Trophoblast cell (in vitro differentiated cells and primary cell): ENCODE data around the gene RBM44.
"Not testable (repeated sequence)": the region's sequence is repeated elsewhere in the genome, so short reads cannot be mapped to it uniquely, and the experiment has no call there.

ENCODE experiments used
- DNase-seq, 2 donors: peaks; one replicate each; pipeline ENCODE4 v3.0.0-alpha.2; 2016
- H2AFZ ChIP-seq: 2 replicates; pipeline ENCODE4 v1.6.1; 2013; ENCODE audit warnings: low read length, moderate library complexity, mild to moderate bottlenecking; ENCODE audit not compliant: insufficient read depth, poor library complexity
- H2AK5ac ChIP-seq: 2 replicates; pipeline ENCODE4 v1.6.1; 2013; ENCODE audit warnings: mild to moderate bottlenecking, low read length
- H2BK120ac ChIP-seq: 2 replicates; pipeline ENCODE4 v1.6.1; 2013; ENCODE audit warnings: low read length, mild to moderate bottlenecking, moderate library complexity; ENCODE audit not compliant: insufficient read depth, poor library complexity
- H2BK12ac ChIP-seq: 2 replicates; pipeline ENCODE4 v1.6.1; 2013; ENCODE audit warnings: mild to moderate bottlenecking, low read length, moderate library complexity
- H2BK5ac ChIP-seq: 2 replicates; pipeline ENCODE4 v1.6.1; 2013; ENCODE audit warnings: low read length, low read depth, moderate library complexity, mild to moderate bottlenecking; ENCODE audit not compliant: poor library complexity
- H3K14ac ChIP-seq: 2 replicates; pipeline ENCODE4 v1.6.1; 2013; ENCODE audit warnings: mild to moderate bottlenecking, low read length
- H3K18ac ChIP-seq: 2 replicates; pipeline ENCODE4 v1.6.1; 2013; ENCODE audit warnings: mild to moderate bottlenecking, low read length
- H3K23ac ChIP-seq: 2 replicates; pipeline ENCODE4 v1.6.1; 2013; ENCODE audit warnings: low read length
- H3K27ac ChIP-seq: 2 replicates; pipeline ENCODE4 v1.5.1; 2013; ENCODE audit warnings: low read depth, mild to moderate bottlenecking, inconsistent platforms, low read length, moderate library complexity
- H3K27me3 ChIP-seq: 2 replicates; pipeline ENCODE4 v1.6.1; 2013; ENCODE audit warnings: inconsistent platforms, mild to moderate bottlenecking, low read length, moderate library complexity; ENCODE audit not compliant: insufficient read depth
- H3K36me3 ChIP-seq, 2 experiments: 1 replicate in 1 of 2; 2 replicates in 1 of 2; pipeline ENCODE4 v1.6.1; 2013; ENCODE audit warnings: low read length in 2 of 2, mild to moderate bottlenecking in 2 of 2, moderate library complexity in 1 of 2; ENCODE audit not compliant: insufficient read depth in 2 of 2, control insufficient read depth in 1 of 2
- H3K4ac ChIP-seq: 2 replicates; pipeline ENCODE4 v1.6.1; 2013; ENCODE audit warnings: low read depth, mild to moderate bottlenecking, low read length, moderate library complexity
- H3K4me1 ChIP-seq, 2 experiments: 1 replicate in 1 of 2; 2 replicates in 1 of 2; pipeline ENCODE4 v1.6.1; 2013; ENCODE audit warnings: low read length in 2 of 2, mild to moderate bottlenecking in 2 of 2, moderate library complexity in 1 of 2; ENCODE audit not compliant: insufficient read depth in 2 of 2, control insufficient read depth in 1 of 2
- H3K4me2 ChIP-seq: 2 replicates; pipeline ENCODE4 v1.6.1; 2013; ENCODE audit warnings: inconsistent platforms, mild to moderate bottlenecking, low read length, moderate library complexity
- H3K4me3 ChIP-seq: 2 replicates; pipeline ENCODE4 v1.5.1; 2013; ENCODE audit warnings: mild to moderate bottlenecking, low read depth, low read length, inconsistent platforms
- H3K79me1 ChIP-seq: one replicate; pipeline ENCODE4 v1.6.1; 2013; ENCODE audit warnings: low read length
- H3K79me2 ChIP-seq: 2 replicates; pipeline ENCODE4 v1.6.1; 2013; ENCODE audit warnings: low read length, mild to moderate bottlenecking; ENCODE audit not compliant: control insufficient read depth, insufficient read depth, poor library complexity
- H3K9ac ChIP-seq: 2 replicates; pipeline ENCODE4 v1.6.1; 2013; ENCODE audit warnings: mild to moderate bottlenecking, low read length
- H3K9me3 ChIP-seq: 2 replicates; pipeline ENCODE4 v1.6.1; 2013; ENCODE audit warnings: low read depth, mild to moderate bottlenecking, control low read depth, inconsistent platforms, low read length; ENCODE audit not compliant: insufficient read depth
- H4K12ac ChIP-seq: 2 replicates; pipeline ENCODE4 v1.6.1; 2013; ENCODE audit warnings: low read depth, mild to moderate bottlenecking, low read length, moderate library complexity
- H4K8ac ChIP-seq: 2 replicates; pipeline ENCODE4 v1.6.1; 2013; ENCODE audit warnings: low read depth, mild to moderate bottlenecking, low read length, moderate library complexity
- H4K91ac ChIP-seq: one replicate; pipeline ENCODE4 v1.6.1; 2013; ENCODE audit warnings: low read depth, mild to moderate bottlenecking, low read length, moderate library complexity
- WGBS: extraction: QIAGEN DNeasy Blood & Tissue Kit; methylation state at CpG from one replicate; pipeline ENCODE4 v1.1.7; 2013; ENCODE audit warnings: missing lambda C conversion rate; ENCODE audit not compliant: insufficient read length, insufficient coverage; ENCODE audit errors: extremely low coverage; 5-methylcytosine and 5-hydroxymethylcytosine counted together

Gene RBM44

DNA sequence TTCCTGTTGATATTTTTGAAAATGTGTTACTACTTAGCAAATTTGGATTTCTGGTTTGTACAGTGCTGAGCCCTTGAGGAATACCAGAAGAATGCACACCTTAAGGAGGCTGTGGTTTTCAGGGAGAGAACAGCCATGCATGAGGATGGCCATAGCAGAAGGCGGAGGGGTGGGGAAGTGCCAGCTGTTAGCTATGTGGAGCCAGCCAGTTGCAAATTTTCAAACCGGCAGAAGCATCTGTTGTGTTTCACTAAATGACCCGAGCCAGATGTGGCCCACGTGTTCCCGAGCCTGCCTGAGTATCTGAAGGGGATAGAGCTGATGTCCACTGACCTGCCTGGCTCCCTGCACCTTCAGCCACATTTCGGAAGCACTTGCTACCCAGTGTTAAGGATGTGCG, 16.4 kb upstream of the RBM44 start:
- no peaks in the 10 kb centered on the region for H3K79me1 ChIP-seq
- no peaks in the 10 kb centered on the region for H3K27me3 ChIP-seq
- H3K4me1 ChIP-seq, result no peaks in the 10 kb centered on the region
- no peak overlapping the region for H4K12ac ChIP-seq
- DNase-seq, result no peak
- no peaks in the 10 kb centered on the region for H3K79me2 ChIP-seq
- H3K9me3 ChIP-seq, result peaks cover 16% of the 10 kb centered on the region
- no peak overlapping the region for H4K8ac ChIP-seq
- no peak overlapping the region for H2BK120ac ChIP-seq
- H2AFZ ChIP-seq, result no peak overlapping the region
- no peak overlapping the region for H2AK5ac ChIP-seq
- H3K4me3 ChIP-seq, result no peak overlapping the region
- no peak overlapping the region for H3K14ac ChIP-seq
- no peak overlapping the region for H3K4ac ChIP-seq
- WGBS, result no CpG with 5 or more reads among the region's 7 CpGs
- no peak overlapping the region for H4K91ac ChIP-seq
- H2BK12ac ChIP-seq, result no peak overlapping the region
- H3K36me3 ChIP-seq, result peaks cover 26 to 29% of the 10 kb centered on the region in 2 experiments
- no peak overlapping the region for H3K4me2 ChIP-seq
- no peak overlapping the region for H3K18ac ChIP-seq
- H2BK5ac ChIP-seq, result no peak overlapping the region
- H3K23ac ChIP-seq, result no peak overlapping the region
- H3K9ac ChIP-seq, result no peak overlapping the region
- no peak overlapping the region for H3K27ac ChIP-seq

GRCh38 chr2:237783678-237784077, 14.9 kb upstream of the RBM44 start:
- H3K14ac ChIP-seq, H2BK12ac ChIP-seq, H2AK5ac ChIP-seq, H4K12ac ChIP-seq, H3K9ac ChIP-seq, H3K18ac ChIP-seq, H4K8ac ChIP-seq, H2BK120ac ChIP-seq, H3K4me3 ChIP-seq, H3K4me2 ChIP-seq, DNase-seq, H3K4me1 ChIP-seq, H3K79me1 ChIP-seq, H4K91ac ChIP-seq, H3K27ac ChIP-seq, H3K23ac ChIP-seq, H2AFZ ChIP-seq, H2BK5ac ChIP-seq, H3K4ac ChIP-seq, H3K27me3 ChIP-seq, H3K79me2 ChIP-seq: not testable (repeated sequence)
- WGBS, result no CpG with 5 or more reads among the region's 5 CpGs
- Histone ChIP-seq H3K9me3 (peaks cover 12% of the 10 kb centered on the region), H3K36me3 (peaks cover 21 to 25% of the 10 kb centered on the region in 2 experiments)

- Histone ChIP-seq H3K9ac (no peak overlapping the region), H3K36me3 (peaks cover 3 to 10% of the 10 kb centered on the region in 2 experiments), H3K4ac (no peak overlapping the region), H3K14ac (no peak overlapping the region), H4K8ac (no peak overlapping the region), H3K4me3 (no peak overlapping the region), H2BK120ac (no peak overlapping the region), H2BK5ac (no peak overlapping the region), H2BK12ac (no peak overlapping the region), H4K91ac (no peak overlapping the region), H3K9me3 (peaks cover 12% of the 10 kb centered on the region), H2AK5ac (no peak overlapping the region), H3K27ac (no peak overlapping the region), H3K18ac (no peak overlapping the region), H3K4me2 (no peak overlapping the region), H3K79me2 (no peaks in the 10 kb centered on the region), H3K23ac (no peak overlapping the region), H3K4me1 (no peaks in the 10 kb centered on the region), H3K27me3 (no peaks in the 10 kb centered on the region), H4K12ac (no peak overlapping the region), H2AFZ (no peak overlapping the region), H3K79me1 (no peaks in the 10 kb centered on the region)
- WGBS, result no CpG with 5 or more reads among the region's 4 CpGs
- no peak for DNase-seq
Observed at GRCh38 chr2:237786936-237787335, 11.6 kb upstream of the RBM44 start.

DNA sequence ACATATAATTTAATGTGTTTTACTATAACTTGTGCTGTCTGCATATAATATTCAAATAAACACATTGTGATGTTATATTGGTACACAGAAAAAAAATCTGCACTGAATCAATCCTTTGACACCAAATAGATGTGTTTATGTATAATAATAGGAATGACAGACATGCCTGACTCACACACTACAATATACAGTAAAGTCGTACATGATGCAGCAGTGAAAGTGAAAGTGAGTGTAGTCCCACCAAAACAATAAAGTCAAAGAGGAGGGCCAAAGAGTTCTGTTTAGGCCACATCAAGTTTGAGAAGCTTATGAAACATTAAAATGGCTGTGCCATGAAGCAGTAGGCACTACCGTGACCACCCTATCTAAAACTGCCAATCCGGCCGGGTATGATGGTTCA, 8.2 kb upstream of the RBM44 start:
- H3K9me3 ChIP-seq, result peaks cover 8% of the 10 kb centered on the region
- H3K36me3 ChIP-seq, result peaks cover 3 to 4% of the 10 kb centered on the region in 2 experiments
- H2AK5ac ChIP-seq, result no peak overlapping the region
- no peak overlapping the region for H3K27ac ChIP-seq
- no peak overlapping the region for H2AFZ ChIP-seq
- no peak overlapping the region for H4K8ac ChIP-seq
- peak in 1 of 2 donors; percentile 23 for DNase-seq
- no peaks in the 10 kb centered on the region for H3K79me1 ChIP-seq
- no peak overlapping the region for H3K18ac ChIP-seq
- H2BK120ac ChIP-seq, result no peak overlapping the region
- H2BK5ac ChIP-seq, result no peak overlapping the region
- H3K14ac ChIP-seq, result no peak overlapping the region
- H3K27me3 ChIP-seq, result no peaks in the 10 kb centered on the region
- no peak overlapping the region for H3K4ac ChIP-seq
- no peak overlapping the region for H3K9ac ChIP-seq
- no peaks in the 10 kb centered on the region for H3K4me1 ChIP-seq
- no peak overlapping the region for H4K12ac ChIP-seq
- no CpG with 5 or more reads among the region's 4 CpGs for WGBS
- H4K91ac ChIP-seq, result no peak overlapping the region
- H3K4me2 ChIP-seq, result no peak overlapping the region
- H3K4me3 ChIP-seq, result no peak overlapping the region
- H3K79me2 ChIP-seq, result no peaks in the 10 kb centered on the region
- no peak overlapping the region for H2BK12ac ChIP-seq
- H3K23ac ChIP-seq, result no peak overlapping the region
